ENCODE data around the gene GHSR.

DNA sequence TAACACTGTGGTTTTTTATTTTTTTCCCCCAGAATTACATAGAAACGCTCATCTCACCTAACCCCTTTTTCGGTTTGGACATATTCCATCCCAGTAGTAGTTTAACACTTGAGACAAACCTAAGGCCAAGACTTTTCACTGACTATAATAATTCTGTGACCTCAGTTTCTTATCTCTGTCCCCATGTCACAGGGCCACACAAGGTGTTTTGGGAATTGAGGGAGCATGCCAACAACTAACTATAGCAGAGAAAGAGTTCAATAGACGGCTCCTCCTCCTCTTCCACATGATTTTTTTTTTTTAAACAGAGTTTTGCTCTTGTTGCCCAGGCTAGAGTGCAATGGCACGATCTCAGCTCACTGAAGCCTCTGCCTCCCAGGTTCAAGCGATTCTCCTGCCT lies 27.4 kb upstream of the GHSR start:
- TF ChIP-seq, protein P1, sequence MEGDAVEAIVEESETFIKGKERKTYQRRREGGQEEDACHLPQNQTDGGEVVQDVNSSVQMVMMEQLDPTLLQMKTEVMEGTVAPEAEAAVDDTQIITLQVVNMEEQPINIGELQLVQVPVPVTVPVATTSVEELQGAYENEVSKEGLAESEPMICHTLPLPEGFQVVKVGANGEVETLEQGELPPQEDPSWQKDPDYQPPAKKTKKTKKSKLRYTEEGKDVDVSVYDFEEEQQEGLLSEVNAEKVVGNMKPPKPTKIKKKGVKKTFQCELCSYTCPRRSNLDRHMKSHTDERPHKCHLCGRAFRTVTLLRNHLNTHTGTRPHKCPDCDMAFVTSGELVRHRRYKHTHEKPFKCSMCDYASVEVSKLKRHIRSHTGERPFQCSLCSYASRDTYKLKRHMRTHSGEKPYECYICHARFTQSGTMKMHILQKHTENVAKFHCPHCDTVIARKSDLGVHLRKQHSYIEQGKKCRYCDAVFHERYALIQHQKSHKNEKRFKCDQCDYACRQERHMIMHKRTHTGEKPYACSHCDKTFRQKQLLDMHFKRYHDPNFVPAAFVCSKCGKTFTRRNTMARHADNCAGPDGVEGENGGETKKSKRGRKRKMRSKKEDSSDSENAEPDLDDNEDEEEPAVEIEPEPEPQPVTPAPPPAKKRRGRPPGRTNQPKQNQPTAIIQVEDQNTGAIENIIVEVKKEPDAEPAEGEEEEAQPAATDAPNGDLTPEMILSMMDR (IDR thresholded peaks at IDR 0.05 in 8 of 11, conservative IDR thresholded peaks at IDR 0.05 in 3 of 11), result no peak
- TF ChIP-seq POLR2AphosphoS5 (IDR thresholded peaks at IDR 0.05), result no peak
